PFSK-1 (cell line): Measurements from ENCODE around the gene STKLD1.

ENCODE experiments used
- FOXP2 ChIP-seq: optimal IDR thresholded peaks from 2 replicates; pipeline ENCODE3; 2011; ENCODE audit warnings: borderline replicate concordance, control low read depth, inconsistent platforms; ENCODE audit not compliant: insufficient read depth; ENCODE audit errors: extremely low read length, extremely low read depth
- POLR2AphosphoS5 ChIP-seq: IDR thresholded peaks from 2 replicates; pipeline ENCODE4 v1.6.1; 2012; ENCODE audit warnings: low read depth, mild to moderate bottlenecking, control low read depth, low read length, moderate library complexity
- REST ChIP-seq, 2 experiments: IDR thresholded peaks; 2 replicates each; pipeline versions ENCODE4 v1.6.1 to v1.8.0; 2011 to 2012; ENCODE audit warnings: low read depth in 2 of 2, low read length in 2 of 2, control low read depth in 1 of 2, inconsistent platforms in 1 of 2, mild to moderate bottlenecking in 1 of 2, moderate library complexity in 1 of 2; ENCODE audit not compliant: insufficient read depth in 1 of 2
- SIN3A ChIP-seq: IDR thresholded peaks from 2 replicates; pipeline ENCODE4 v1.6.1; 2012; ENCODE audit warnings: mild to moderate bottlenecking, low read length, moderate library complexity, borderline replicate concordance; ENCODE audit not compliant: insufficient read depth
- TAF1 ChIP-seq: IDR thresholded peaks from 2 replicates; pipeline ENCODE4 v1.6.1; 2012; ENCODE audit warnings: low read length, control low read depth, borderline replicate concordance; ENCODE audit not compliant: insufficient read depth

Gene STKLD1

GRCh38 chr9:133423216-133423615 lies 47.0 kb downstream of the STKLD1 start:
- TF ChIP-seq FOXP2 (no peak), REST (IDR thresholded peaks at IDR 0.05; ENCODE audit: insufficient read depth in 1 of 2, low read depth in 2 of 2, low read length in 2 of 2) (no peak), SIN3A (no peak), POLR2AphosphoS5 (no peak), TAF1 (no peak)

GRCh38 chr9:133424187-133424586 lies 48.0 kb downstream of the STKLD1 start:
- TF ChIP-seq SIN3A, result no peak
- no peak for TF ChIP-seq TAF1
- no peak for TF ChIP-seq FOXP2
- TF ChIP-seq REST (IDR thresholded peaks at IDR 0.05; ENCODE audit: insufficient read depth in 1 of 2, low read depth in 2 of 2, low read length in 2 of 2), result no peak
- TF ChIP-seq POLR2AphosphoS5, result no peak

GRCh38 chr9:133425049-133425632 lies 49.0 kb downstream of the STKLD1 start:
- TF ChIP-seq POLR2AphosphoS5 (no peak), TAF1 (no peak), FOXP2 (no peak), SIN3A (no peak), REST (IDR thresholded peaks at IDR 0.05; ENCODE audit: insufficient read depth in 1 of 2, low read depth in 2 of 2, low read length in 2 of 2) (no peak)

GRCh38 chr9:133426011-133426410 lies 49.8 kb downstream of the STKLD1 start:
- TF ChIP-seq SIN3A, result no peak
- TF ChIP-seq REST (IDR thresholded peaks at IDR 0.05; ENCODE audit: insufficient read depth in 1 of 2, low read depth in 2 of 2, low read length in 2 of 2), result no peak
- TF ChIP-seq TAF1, result no peak
- TF ChIP-seq FOXP2, result no peak
- TF ChIP-seq POLR2AphosphoS5, result no peak
